PC-3 (cell line): ENCODE measurements around the gene LRBA. TPM values are rescaled to one million over a fixed set of nuclear protein-coding genes. Genes with fewer than 3 reads are reported as not detected.

ENCODE experiments used
- ATAC-seq: fragments of 200-7000 bp; cut with Tn5 transposase; 2 replicates; pipeline ENCODE4 v1.9.1; 2020; ENCODE audit warnings: mild to moderate bottlenecking, moderate library complexity
- BruUV-seq: library from RNA; stranded (reverse); fragments of 400-500 nt; replicated peaks from 2 replicates; lab custom pipeline; 2021; lab: Mats Ljungman, UMichigan
- CTCF ChIA-PET: fragments of 300-600 bp; sonication (Branson Sonifier 250); formaldehyde crosslinking; loops from one replicate; lab custom pipeline; 2022; ENCODE audit warnings: antibody characterized with exemption; lab: Charles Lee
- POLR2A ChIA-PET: fragments of 300-600 bp; sonication (Branson Sonifier 250); formaldehyde crosslinking; loops from one replicate; lab custom pipeline; 2022; ENCODE audit warnings: antibody characterized with exemption; ENCODE audit not compliant: unreplicated experiment; lab: Charles Lee
- DNase-seq: peaks from one replicate; pipeline ENCODE4 v3.0.0-alpha.2; 2015
- H2AFZ ChIP-seq: fragments of 300-600 bp; sonication (generic); 2 replicates; pipeline ENCODE4 v1.6.0; 2016; ENCODE audit warnings: antibody characterized with exemption, low read length
- H3F3A ChIP-seq: fragments of 300-600 bp; sonication (generic); one replicate; pipeline ENCODE4 v1.6.0; 2017; ENCODE audit warnings: antibody characterized with exemption, low read length, control low read depth, mild to moderate bottlenecking; ENCODE audit not compliant: unreplicated experiment
- H3K27ac ChIP-seq: fragments of 300-600 bp; sonication (generic); 2 replicates; pipeline ENCODE4 v1.5.1; 2016; ENCODE audit warnings: mild to moderate bottlenecking, low read length
- H3K27me3 ChIP-seq: fragments of 300-600 bp; sonication (generic); 2 replicates; pipeline ENCODE4 v1.6.1; 2016; ENCODE audit warnings: low read length, mixed read lengths
- H3K36me3 ChIP-seq: fragments of 300-600 bp; sonication (generic); 2 replicates; pipeline ENCODE4 v1.6.1; 2016; ENCODE audit warnings: low read depth, mixed run types, low read length, mixed read lengths
- H3K4me1 ChIP-seq: fragments of 300-600 bp; sonication (generic); 2 replicates; pipeline ENCODE4 v1.5.1; 2016; ENCODE audit warnings: low read length; ENCODE audit not compliant: insufficient read depth
- H3K4me2 ChIP-seq: fragments of 300-600 bp; sonication (generic); 2 replicates; pipeline ENCODE4 v1.6.0; 2016; ENCODE audit warnings: low read length
- H3K4me3 ChIP-seq: fragments of 300-600 bp; sonication (generic); 2 replicates; pipeline ENCODE4 v1.5.1; 2016; ENCODE audit warnings: mild to moderate bottlenecking, low read length, mixed read lengths
- H3K79me2 ChIP-seq: fragments of 300-600 bp; sonication (generic); 2 replicates; pipeline ENCODE4 v1.6.1; 2017; ENCODE audit warnings: low read length, mixed read lengths
- H3K9ac ChIP-seq: fragments of 300-600 bp; sonication (generic); 2 replicates; pipeline ENCODE4 v1.6.0; 2016; ENCODE audit warnings: mild to moderate bottlenecking, low read length
- H3K9me2 ChIP-seq: fragments of 300-600 bp; sonication (generic); replicated peaks from 2 replicates; pipeline ENCODE4 v1.6.1; 2016; ENCODE audit warnings: mixed run types, low read length, mixed read lengths
- H3K9me3 ChIP-seq: fragments of 300-600 bp; sonication (generic); 2 replicates; pipeline ENCODE4 v1.6.1; 2016; ENCODE audit warnings: low read length, mixed read lengths
- H4K20me1 ChIP-seq: fragments of 300-600 bp; sonication (generic); 2 replicates; pipeline ENCODE4 v1.6.1; 2016; ENCODE audit warnings: low read length, mixed read lengths
- CTCF ChIP-seq: fragments of 300-600 bp; sonication (generic); conservative IDR thresholded peaks from 2 replicates; pipeline ENCODE4 v1.5.1; 2017; ENCODE audit warnings: antibody characterized with exemption, low read depth, mild to moderate bottlenecking, low read length
- EZH2 ChIP-seq: fragments of 300-600 bp; sonication (generic); IDR thresholded peaks from one replicate; pipeline ENCODE4 v1.6.1; 2017; ENCODE audit warnings: antibody characterized with exemption, mild to moderate bottlenecking, low read length; ENCODE audit not compliant: unreplicated experiment
- EZH2phosphoT487 ChIP-seq: fragments of 300-600 bp; sonication (generic); IDR thresholded peaks from 2 replicates; pipeline ENCODE4 v1.6.1; 2018; ENCODE audit warnings: mild to moderate bottlenecking, antibody characterized with exemption, low read length, borderline replicate concordance
- intact Hi-C: fragments of 100-400 bp; cut with micrococcal nuclease; formaldehyde crosslinking; loops from 2 replicates; pipeline ENCODE4 v1.9.0; 2023
- total RNA-seq: library from RNA; depleted of rRNA; stranded (reverse); fragments of >200 nt; gene quantifications from 2 replicates; pipeline ENCODE4 v1.2.3, GENCODE V29; 2014

The LRBA gene
- total RNA-seq, 1 experiment from 2014 or later: 40.8 TPM

- H3K27ac ChIP-seq: peak overlapping the region; percentile 82
- TF ChIP-seq EZH2 (no peak), EZH2phosphoT487 (no peak), CTCF (no peak)
- H3K79me2 ChIP-seq: no peaks in the 10 kb centered on the region
- POLR2A ChIA-PET: no interaction called here
- 0 out of 2 replicates have a peak overlapping the region, but pooled peaks have one; percentile 34 for H2AFZ ChIP-seq
- BruUV-seq: no TSS peak
- no peaks in the 10 kb centered on the region for H3K27me3 ChIP-seq
- peak overlapping the region; percentile 74 for H3K4me2 ChIP-seq
- DNase-seq (peak; percentile 84), ATAC-seq (peak; percentile 89)
- H3K36me3 ChIP-seq: no peaks in the 10 kb centered on the region
- no peaks in the 10 kb centered on the region for H3F3A ChIP-seq
- peak overlapping the region; percentile 42 for H3K9ac ChIP-seq
- no peaks in the 10 kb centered on the region for H3K9me3 ChIP-seq
- no peaks in the 10 kb centered on the region for H4K20me1 ChIP-seq
- H3K4me3 ChIP-seq: peak overlapping the region; percentile 46; the same call in 1 of the 2 replicates
- peaks cover 24% of the 10 kb centered on the region for H3K4me1 ChIP-seq
- intact Hi-C loops: loop anchor here (1.0 kb wide), 1 partner anchor 8 kb away; no protein-coding TSS in a partner anchor
- CTCF ChIA-PET: no interaction called here
- H3K9me2 ChIP-seq: no peaks in the 10 kb centered on the region
Measured at GRCh38 chr4:150237110-150237872, 777.8 kb downstream of the LRBA start.

GRCh38 chr4:150236626-150237025 is 778.5 kb downstream of the LRBA start:
- POLR2A ChIA-PET: no interaction called here
- H3F3A ChIP-seq: no peaks in the 10 kb centered on the region
- H3K27ac ChIP-seq: peak overlapping the region; percentile 82
- no peaks in the 10 kb centered on the region for H3K9me2 ChIP-seq
- H3K27me3 ChIP-seq: no peaks in the 10 kb centered on the region
- H3K4me1 ChIP-seq: peaks cover 24% of the 10 kb centered on the region
- H4K20me1 ChIP-seq: no peaks in the 10 kb centered on the region
- peak overlapping the region; percentile 42 for H3K9ac ChIP-seq
- no TSS peak for BruUV-seq
- peak overlapping the region; percentile 63 for H3K4me2 ChIP-seq
- H3K4me3 ChIP-seq: no peak overlapping the region
- CTCF ChIA-PET: no interaction called here
- no peaks in the 10 kb centered on the region for H3K79me2 ChIP-seq
- H2AFZ ChIP-seq: no peak overlapping the region
- ATAC-seq (peak; percentile 61), DNase-seq (peak; percentile 9)
- TF ChIP-seq CTCF (no peak), EZH2 (no peak), EZH2phosphoT487 (no peak)
- no peaks in the 10 kb centered on the region for H3K9me3 ChIP-seq
- no peaks in the 10 kb centered on the region for H3K36me3 ChIP-seq
- intact Hi-C loops: loop anchor here (1.0 kb wide), 1 partner anchor 7 kb away; no protein-coding TSS in a partner anchor

DNA sequence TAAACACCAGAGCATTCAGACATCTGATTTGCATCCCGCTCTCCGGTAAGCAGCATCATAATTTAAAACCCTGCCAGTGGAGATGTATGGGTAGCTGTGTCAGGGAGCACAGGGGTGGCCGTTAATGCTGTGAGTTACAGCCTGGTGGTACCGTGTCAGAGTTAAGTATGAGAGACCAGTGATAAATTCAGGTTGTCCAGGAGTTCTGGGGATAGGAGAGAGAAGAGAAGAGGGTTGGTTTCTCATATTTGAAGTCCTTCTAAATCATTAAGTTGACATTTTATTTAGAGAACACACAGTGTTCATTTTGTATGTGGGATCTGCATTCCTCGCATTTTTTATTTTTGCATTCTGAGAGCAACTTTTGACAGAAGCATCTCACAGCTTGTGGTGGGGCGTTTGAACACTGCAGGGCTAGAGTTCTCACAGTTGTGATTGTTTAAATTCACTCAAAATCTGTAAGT is 779.2 kb downstream of the LRBA start:
- no TSS peak for BruUV-seq
- H3K79me2 ChIP-seq: no peaks in the 10 kb centered on the region
- H4K20me1 ChIP-seq: no peaks in the 10 kb centered on the region
- H3K9me3 ChIP-seq: no peaks in the 10 kb centered on the region
- TF ChIP-seq CTCF: no peak
- no peak for TF ChIP-seq EZH2phosphoT487
- no peak for TF ChIP-seq EZH2
- H3K27me3 ChIP-seq: no peaks in the 10 kb centered on the region
- no peak overlapping the region for H2AFZ ChIP-seq
- H3K9me2 ChIP-seq: no peaks in the 10 kb centered on the region
- H3K36me3 ChIP-seq: no peaks in the 10 kb centered on the region
- H3K9ac ChIP-seq: no peak overlapping the region
- H3K4me3 ChIP-seq: no peak overlapping the region
- ATAC-seq (no peak), DNase-seq (no peak)
- H3K27ac ChIP-seq: peak overlapping the region; percentile 82
- H3K4me2 ChIP-seq: no peak overlapping the region
- CTCF ChIA-PET: no interaction called here
- POLR2A ChIA-PET: no interaction called here
- intact Hi-C loops: no loop called here
- H3F3A ChIP-seq: no peaks in the 10 kb centered on the region
- peaks cover 24% of the 10 kb centered on the region for H3K4me1 ChIP-seq
